ENCODE data around the gene PSMA2.

PSMA2 gene

DNA sequence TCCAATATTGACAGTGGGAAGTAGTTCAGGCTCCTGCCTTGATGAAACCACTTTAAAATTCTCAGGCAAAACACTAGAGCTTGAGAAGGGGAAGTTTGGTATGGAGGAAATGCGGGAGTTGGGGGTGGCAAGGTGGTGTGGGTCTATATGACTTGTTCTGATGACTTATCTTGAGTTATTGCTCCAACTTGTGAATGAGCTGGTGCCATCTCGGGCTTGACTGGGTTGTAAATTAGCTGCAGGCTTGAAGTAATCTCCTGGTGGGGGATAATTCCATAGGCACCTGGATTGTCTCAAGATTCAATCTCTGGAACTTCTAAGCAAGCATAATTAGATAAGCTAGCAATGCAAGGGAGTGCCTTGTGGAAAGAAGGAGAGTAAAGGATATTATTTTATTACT is 29.2 kb upstream of the PSMA2 start:
- H3K4me3 ChIP-seq (ENCODE audit: low read depth in 1 of 2, low read length in 1 of 2), result no peak overlapping the region
- peaks cover 5% of the 10 kb centered on the region for H3K27me3 ChIP-seq
- no peaks in the 10 kb centered on the region for H3K4me1 ChIP-seq (ENCODE audit: control insufficient read depth in 1 of 2, insufficient read depth in 1 of 2, low read depth in 1 of 2, low read length in 1 of 2)
- no peaks in the 10 kb centered on the region for H3K9me3 ChIP-seq
- no peak overlapping the region for H3K27ac ChIP-seq
- no peak for TF ChIP-seq CTCF (IDR thresholded peaks at IDR 0.05)
- no peaks in the 10 kb centered on the region for H3K36me3 ChIP-seq

- H3K4me3 ChIP-seq (ENCODE audit: low read depth in 1 of 2, low read length in 1 of 2), result no peak overlapping the region
- no peaks in the 10 kb centered on the region for H3K4me1 ChIP-seq (ENCODE audit: control insufficient read depth in 1 of 2, insufficient read depth in 1 of 2, low read depth in 1 of 2, low read length in 1 of 2)
- H3K9me3 ChIP-seq, result no peaks in the 10 kb centered on the region
- no peak for TF ChIP-seq CTCF (IDR thresholded peaks at IDR 0.05)
- H3K36me3 ChIP-seq, result no peaks in the 10 kb centered on the region
- H3K27ac ChIP-seq, result no peak overlapping the region
- peaks cover 5% of the 10 kb centered on the region for H3K27me3 ChIP-seq
These were observed 28.8 kb upstream of the PSMA2 start for GRCh38 chr7:42960762-42961161.

DNA sequence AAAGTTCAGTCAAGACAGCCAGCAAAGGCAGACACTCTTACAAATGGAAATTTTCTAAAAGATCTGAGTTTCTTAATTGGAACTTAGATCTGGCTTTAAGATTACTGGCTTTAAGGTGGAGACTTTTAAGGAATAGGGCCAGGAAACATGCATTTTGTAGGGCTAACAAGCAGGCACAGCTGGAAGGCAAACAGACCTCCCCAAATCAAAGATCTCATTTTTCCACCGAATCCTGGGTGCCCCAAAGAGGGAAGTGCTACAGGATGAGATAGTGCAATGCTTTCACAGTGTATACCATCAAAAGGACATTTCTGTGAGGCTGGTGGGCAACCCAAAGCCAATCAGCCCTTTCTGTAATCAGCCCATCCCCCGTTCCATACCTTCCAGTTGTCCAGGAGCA is 27.6 kb upstream of the PSMA2 start:
- Histone ChIP-seq H3K4me1 (ENCODE audit: control insufficient read depth in 1 of 2, insufficient read depth in 1 of 2, low read depth in 1 of 2, low read length in 1 of 2) (no peaks in the 10 kb centered on the region), H3K27me3 (no peaks in the 10 kb centered on the region), H3K36me3 (no peaks in the 10 kb centered on the region), H3K27ac (no peak overlapping the region), H3K9me3 (no peaks in the 10 kb centered on the region), H3K4me3 (ENCODE audit: low read depth in 1 of 2, low read length in 1 of 2) (no peak overlapping the region)
- TF ChIP-seq CTCF (IDR thresholded peaks at IDR 0.05), result no peak

- H3K4me3 ChIP-seq (ENCODE audit: low read depth in 1 of 2, low read length in 1 of 2), result no peak overlapping the region
- no peak for TF ChIP-seq CTCF (IDR thresholded peaks at IDR 0.05)
- H3K27ac ChIP-seq, result no peak overlapping the region
- no peaks in the 10 kb centered on the region for H3K36me3 ChIP-seq
- H3K27me3 ChIP-seq, result no peaks in the 10 kb centered on the region
- no peaks in the 10 kb centered on the region for H3K9me3 ChIP-seq
- H3K4me1 ChIP-seq (ENCODE audit: control insufficient read depth in 1 of 2, insufficient read depth in 1 of 2, low read depth in 1 of 2, low read length in 1 of 2), result no peaks in the 10 kb centered on the region
These were observed 24.1 kb upstream of the PSMA2 start for GRCh38 chr7:42956062-42956461.

GRCh38 chr7:42953994-42954393 is 22.0 kb upstream of the PSMA2 start:
- Histone ChIP-seq H3K4me3 (ENCODE audit: low read depth in 1 of 2, low read length in 1 of 2) (no peak overlapping the region), H3K9me3 (no peaks in the 10 kb centered on the region), H3K36me3 (no peaks in the 10 kb centered on the region), H3K27ac (no peak overlapping the region), H3K27me3 (no peaks in the 10 kb centered on the region), H3K4me1 (ENCODE audit: control insufficient read depth in 1 of 2, insufficient read depth in 1 of 2, low read depth in 1 of 2, low read length in 1 of 2) (no peaks in the 10 kb centered on the region)
- TF ChIP-seq CTCF (IDR thresholded peaks at IDR 0.05), result no peak

GRCh38 chr7:42952328-42952727 is 20.4 kb upstream of the PSMA2 start:
- no peak for TF ChIP-seq CTCF (IDR thresholded peaks at IDR 0.05)
- no peak overlapping the region for H3K27ac ChIP-seq

More at GRCh38 chr7:42952328-42952727, 20.4 kb upstream of the PSMA2 start:
- Histone ChIP-seq H3K27me3 (no peaks in the 10 kb centered on the region), H3K4me3 (ENCODE audit: low read depth in 1 of 2, low read length in 1 of 2) (no peak overlapping the region), H3K36me3 (no peaks in the 10 kb centered on the region), H3K9me3 (no peaks in the 10 kb centered on the region), H3K4me1 (ENCODE audit: control insufficient read depth in 1 of 2, insufficient read depth in 1 of 2, low read depth in 1 of 2, low read length in 1 of 2) (no peaks in the 10 kb centered on the region)
